ENCODE results near the gene TOP3B. TPM values are rescaled to one million over a fixed set of nuclear protein-coding genes. Genes with fewer than 3 reads are reported as not detected.

The TOP3B gene
- total RNA-seq, 1 experiment from 2014 or later: 23.9 TPM

- no peak for DNase-seq
- Histone ChIP-seq H2AFZ (no peak overlapping the region), H3K27ac (no peak overlapping the region), H3K36me3 (ENCODE audit: low read depth) (no peaks in the 10 kb centered on the region), H3K4me3 (no peak overlapping the region), H3K9me3 (ENCODE audit: insufficient read depth, low read depth) (no peaks in the 10 kb centered on the region), H3K9me2 (ENCODE audit: insufficient read depth) (no peaks in the 10 kb centered on the region), H3K27me3 (ENCODE audit: insufficient read depth, low read depth) (no peaks in the 10 kb centered on the region), H3K4me1 (replicated peaks; ENCODE audit: insufficient read depth) (no peaks in the 10 kb centered on the region), H3K79me2 (ENCODE audit: low read depth) (no peaks in the 10 kb centered on the region), H3F3A (ENCODE audit: insufficient read depth, low read depth) (no peaks in the 10 kb centered on the region), H4K20me1 (ENCODE audit: insufficient read depth) (no peaks in the 10 kb centered on the region), H3K4me2 (no peak overlapping the region)
- TF ChIP-seq EZH2 (IDR thresholded peaks at IDR 0.05; ENCODE audit: low read depth) (no peak), CTCF (conservative IDR thresholded peaks at IDR 0.05) (no peak)
- intact Hi-C loops (cut with micrococcal nuclease; ENCODE audit: unreplicated experiment): no loop called here
- ChIA-PET CTCF (no interaction called here), POLR2A (ENCODE audit: unreplicated experiment) (no interaction called here)
- BruUV-seq (replicated peaks): no TSS peak
These were observed 49.2 kb downstream of the TOP3B start for GRCh38 chr22:21933413-21933812.

GRCh38 chr22:21932347-21932746 is 50.2 kb downstream of the TOP3B start:
- Histone ChIP-seq H3K9me3 (ENCODE audit: insufficient read depth, low read depth) (no peaks in the 10 kb centered on the region), H4K20me1 (ENCODE audit: insufficient read depth) (no peaks in the 10 kb centered on the region), H2AFZ (no peak overlapping the region), H3K4me2 (no peak overlapping the region), H3K27me3 (ENCODE audit: insufficient read depth, low read depth) (no peaks in the 10 kb centered on the region), H3K4me3 (no peak overlapping the region), H3K9me2 (ENCODE audit: insufficient read depth) (no peaks in the 10 kb centered on the region), H3K4me1 (replicated peaks; ENCODE audit: insufficient read depth) (no peaks in the 10 kb centered on the region), H3K36me3 (ENCODE audit: low read depth) (no peaks in the 10 kb centered on the region), H3F3A (ENCODE audit: insufficient read depth, low read depth) (no peaks in the 10 kb centered on the region), H3K79me2 (ENCODE audit: low read depth) (no peaks in the 10 kb centered on the region), H3K27ac (no peak overlapping the region)
- TF ChIP-seq EZH2 (IDR thresholded peaks at IDR 0.05; ENCODE audit: low read depth) (no peak), CTCF (conservative IDR thresholded peaks at IDR 0.05) (no peak)
- CTCF ChIA-PET: no interaction called here
- no TSS peak for BruUV-seq (replicated peaks)
- no peak for DNase-seq
- intact Hi-C loops (cut with micrococcal nuclease; ENCODE audit: unreplicated experiment): no loop called here
- POLR2A ChIA-PET (ENCODE audit: unreplicated experiment): no interaction called here

- Histone ChIP-seq H4K20me1 (ENCODE audit: insufficient read depth) (no peaks in the 10 kb centered on the region), H3F3A (ENCODE audit: insufficient read depth, low read depth) (no peaks in the 10 kb centered on the region), H3K4me1 (replicated peaks; ENCODE audit: insufficient read depth) (no peaks in the 10 kb centered on the region), H3K9me3 (ENCODE audit: insufficient read depth, low read depth) (no peaks in the 10 kb centered on the region), H3K9me2 (ENCODE audit: insufficient read depth) (no peaks in the 10 kb centered on the region), H3K36me3 (ENCODE audit: low read depth) (no peaks in the 10 kb centered on the region), H3K4me2 (no peak overlapping the region), H3K27me3 (ENCODE audit: insufficient read depth, low read depth) (no peaks in the 10 kb centered on the region), H3K4me3 (no peak overlapping the region), H2AFZ (no peak overlapping the region), H3K79me2 (ENCODE audit: low read depth) (no peaks in the 10 kb centered on the region), H3K27ac (no peak overlapping the region)
- no TSS peak for BruUV-seq (replicated peaks)
- no peak for DNase-seq
- ChIA-PET POLR2A (ENCODE audit: unreplicated experiment) (no interaction called here), CTCF (no interaction called here)
- intact Hi-C loops (cut with micrococcal nuclease; ENCODE audit: unreplicated experiment): no loop called here
- TF ChIP-seq CTCF (conservative IDR thresholded peaks at IDR 0.05) (no peak), EZH2 (IDR thresholded peaks at IDR 0.05; ENCODE audit: low read depth) (no peak)
These were observed 51.5 kb downstream of the TOP3B start for GRCh38 chr22:21931056-21931455.

All from PC-9 (cell line).